ENCODE results near the gene MUC22.
"Not testable (repeated sequence)": the region's sequence is repeated elsewhere in the genome, so short reads cannot be mapped to it uniquely, and the experiment has no call there.

The MUC22 gene

GRCh38 chr6:30998785-30999184 lies 11.5 kb upstream of the MUC22 start:
- no peak for DNase-seq (ENCODE audit: low read depth in 2 of 2)

DNA sequence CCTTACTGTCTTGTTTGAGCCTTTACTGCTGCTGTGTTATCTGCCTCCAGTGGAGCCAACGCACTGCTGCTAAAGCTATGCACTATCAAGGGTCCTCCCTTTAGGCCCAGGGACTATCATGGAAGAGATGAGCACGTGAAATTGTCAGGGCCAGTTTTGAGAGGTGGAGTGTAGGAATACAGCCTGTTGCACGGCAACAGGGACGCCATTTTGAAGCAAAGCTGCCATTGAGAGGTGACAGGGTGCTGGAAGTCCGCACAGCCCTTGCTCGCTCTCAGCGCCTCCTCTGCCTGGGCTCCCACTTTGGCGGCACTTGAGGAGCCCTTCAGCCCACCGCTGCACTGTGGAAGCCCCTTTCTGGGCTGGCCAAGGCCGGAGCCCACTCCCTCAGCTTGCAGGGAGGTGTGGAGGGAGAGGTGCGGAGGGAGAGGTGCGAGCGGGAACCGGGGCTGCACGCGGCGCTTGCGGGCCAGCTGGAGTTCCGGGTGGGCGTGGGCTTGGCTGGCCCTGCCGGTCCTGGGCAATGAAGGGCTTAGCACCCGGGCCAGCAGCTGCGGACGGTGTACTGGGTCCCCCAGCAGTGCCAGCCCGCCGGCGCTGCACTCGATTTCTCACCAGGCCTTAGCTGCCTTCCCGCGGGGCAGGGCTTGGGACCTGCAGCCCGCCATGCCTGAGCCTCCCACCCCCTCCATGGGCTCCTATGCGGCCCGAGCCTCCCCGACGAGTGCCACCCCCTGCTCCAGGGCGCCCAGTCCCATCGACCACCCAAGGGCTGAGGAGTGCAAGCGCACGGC lies 10.0 kb upstream of the MUC22 start:
- DNase-seq (ENCODE audit: low read depth in 2 of 2): not testable (repeated sequence)

- DNase-seq (ENCODE audit: low read depth in 2 of 2): no peak
These were observed 8.9 kb upstream of the MUC22 start for GRCh38 chr6:31001281-31001888.

GRCh38 chr6:31002471-31002870 lies 7.8 kb upstream of the MUC22 start:
- no peak for DNase-seq (ENCODE audit: low read depth in 2 of 2)

GRCh38 chr6:31004794-31005193 lies 5.5 kb upstream of the MUC22 start:
- DNase-seq (ENCODE audit: low read depth in 2 of 2): no peak

- no peak for DNase-seq (ENCODE audit: low read depth in 2 of 2)
These were observed 4.8 kb upstream of the MUC22 start for GRCh38 chr6:31005249-31006020.

DNA sequence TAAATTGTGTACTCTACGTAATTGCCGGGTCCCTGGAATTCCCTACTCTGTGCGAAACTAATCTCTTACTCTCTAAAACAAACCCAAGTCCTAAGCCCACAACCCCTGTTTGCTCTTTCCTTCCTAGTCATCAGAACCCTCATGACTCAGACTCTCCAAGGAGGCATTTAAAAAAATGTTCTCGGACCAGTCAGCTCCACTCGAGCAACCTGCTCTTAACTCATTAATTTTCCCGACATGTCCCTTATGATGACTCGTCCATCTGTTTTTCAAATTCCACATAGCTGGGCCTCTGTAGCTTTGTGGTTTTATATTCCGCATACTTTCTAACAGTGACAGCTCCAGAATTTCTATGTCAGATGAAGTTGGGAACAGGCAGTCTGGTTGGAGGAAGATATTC lies 2.6 kb upstream of the MUC22 start:
- peak; percentile 68 to 69 for DNase-seq (ENCODE audit: low read depth in 2 of 2)

- DNase-seq (ENCODE audit: low read depth in 2 of 2): no peak
These were observed 2.1 kb upstream of the MUC22 start for GRCh38 chr6:31008165-31008564.

- no peak for DNase-seq (ENCODE audit: low read depth in 2 of 2)
These were observed 543 bp upstream of the MUC22 start for GRCh38 chr6:31009731-31010130.

DNA sequence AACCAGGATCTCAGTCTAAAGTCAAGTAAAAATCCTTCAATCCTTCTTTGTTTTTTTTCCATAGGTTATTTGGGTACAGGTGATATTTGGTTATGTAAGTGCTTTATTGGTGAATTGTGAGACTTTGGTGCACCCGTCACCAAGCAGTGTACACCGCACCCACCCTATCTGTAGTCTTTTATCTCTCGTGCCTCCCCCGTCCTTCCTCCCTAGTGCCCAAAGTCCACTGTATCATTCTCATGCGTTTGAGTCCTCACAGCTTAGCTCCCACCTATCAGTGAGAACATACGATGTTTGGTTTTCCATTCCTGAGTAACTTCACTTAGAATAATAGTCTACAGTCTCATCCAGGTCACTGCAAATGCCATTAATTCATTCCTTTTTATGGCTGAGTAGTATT lies 879 bp downstream of the MUC22 start:
- no peak for DNase-seq (ENCODE audit: low read depth in 2 of 2)

GRCh38 chr6:31016659-31017299 lies 6.5 kb downstream of the MUC22 start:
- no peak for DNase-seq (ENCODE audit: low read depth in 2 of 2)

DNA sequence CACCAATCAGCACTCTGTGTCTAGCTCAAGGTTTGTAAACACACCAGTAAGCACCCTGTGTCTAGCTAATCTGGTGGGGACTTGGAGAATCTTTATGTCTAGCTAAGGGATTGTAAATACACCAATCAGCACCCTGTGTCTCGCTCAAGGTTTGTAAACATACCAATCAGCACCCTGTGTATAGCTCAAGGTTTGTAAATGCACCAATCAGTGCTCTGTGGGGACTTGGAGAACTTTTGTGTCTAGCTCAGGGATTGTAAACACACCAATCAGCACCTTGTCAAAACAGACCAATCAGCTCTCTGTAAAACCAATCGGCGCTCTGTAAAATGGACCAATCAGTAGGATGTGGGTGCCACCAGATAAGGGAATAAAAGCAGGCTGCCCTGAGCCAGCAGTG lies 7.2 kb downstream of the MUC22 start:
- not testable (repeated sequence) for DNase-seq (ENCODE audit: low read depth in 2 of 2)

- no peak for DNase-seq (ENCODE audit: low read depth in 2 of 2)
These were observed 9.8 kb downstream of the MUC22 start for GRCh38 chr6:31020057-31020456.

DNA sequence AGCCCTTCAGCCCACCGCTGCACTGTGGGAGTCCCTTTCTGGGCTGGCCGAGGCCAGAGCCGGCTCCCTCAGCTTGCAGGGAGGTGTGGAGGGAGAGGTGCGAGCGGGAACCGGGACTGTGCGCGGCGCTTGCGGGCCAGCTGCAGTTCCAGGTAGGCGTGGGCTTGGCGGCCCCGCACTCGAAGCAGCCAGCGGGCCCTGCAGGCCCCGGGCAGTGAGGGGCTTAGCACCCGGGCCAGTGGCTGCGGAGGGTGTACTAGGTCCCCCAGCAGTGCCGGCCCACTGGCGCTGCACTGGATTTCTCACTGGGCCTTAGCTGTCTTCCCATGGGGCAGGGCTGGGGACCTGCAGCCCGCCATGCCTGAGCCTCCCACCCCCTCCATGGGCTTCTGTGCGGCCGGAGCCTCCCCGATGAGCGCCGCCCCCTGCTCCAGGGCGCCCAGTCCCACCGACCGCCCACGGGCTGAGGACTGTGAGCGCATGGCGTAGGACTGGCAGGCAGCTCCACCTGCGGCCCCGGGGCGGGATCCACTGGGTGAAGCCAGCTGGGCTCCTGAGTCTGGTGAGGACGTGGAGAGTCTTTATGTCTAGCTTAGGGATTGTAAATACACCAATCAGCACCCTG lies 10.5 kb downstream of the MUC22 start:
- DNase-seq (ENCODE audit: low read depth in 2 of 2): not testable (repeated sequence)

- not testable (repeated sequence) for DNase-seq (ENCODE audit: low read depth in 2 of 2)
These were observed 11.6 kb downstream of the MUC22 start for GRCh38 chr6:31021705-31022531.

- no peak for DNase-seq (ENCODE audit: low read depth in 2 of 2)
These were observed 15.3 kb downstream of the MUC22 start for GRCh38 chr6:31025595-31025994.

GRCh38 chr6:31031095-31031494 lies 20.8 kb downstream of the MUC22 start:
- DNase-seq (ENCODE audit: low read depth in 2 of 2): no peak

- no peak for DNase-seq (ENCODE audit: low read depth in 2 of 2)
These were observed 22.8 kb downstream of the MUC22 start for GRCh38 chr6:31033075-31033474.

DNA sequence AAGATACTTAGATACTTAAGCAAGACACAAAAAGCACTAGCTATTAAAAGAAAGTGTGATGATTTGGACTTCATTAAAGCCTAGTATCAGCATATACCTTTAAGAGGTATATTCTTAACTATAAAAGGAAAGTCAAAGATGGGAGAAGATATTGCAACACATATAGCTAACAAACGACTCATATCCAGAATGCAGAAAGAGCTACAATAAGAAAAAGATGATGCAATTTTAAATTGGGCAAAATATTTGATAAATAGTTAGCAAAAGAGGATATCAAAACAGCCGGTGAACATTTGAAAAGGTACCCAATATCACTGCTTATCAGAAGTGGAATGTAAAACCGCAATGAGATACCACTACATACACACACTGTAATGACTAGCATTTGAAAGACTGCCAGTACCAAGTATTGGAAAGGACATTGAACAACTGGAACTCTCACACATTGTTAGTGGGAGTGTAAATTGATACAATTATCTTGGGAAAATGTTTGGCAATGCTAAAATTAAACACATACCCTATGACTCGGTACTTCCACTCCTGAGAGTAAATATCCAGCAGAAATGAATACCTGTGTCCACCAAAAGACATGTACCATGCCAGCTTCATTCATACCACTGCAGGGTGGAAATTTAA lies 25.7 kb downstream of the MUC22 start:
- no peak for DNase-seq (ENCODE audit: low read depth in 2 of 2)

DNA sequence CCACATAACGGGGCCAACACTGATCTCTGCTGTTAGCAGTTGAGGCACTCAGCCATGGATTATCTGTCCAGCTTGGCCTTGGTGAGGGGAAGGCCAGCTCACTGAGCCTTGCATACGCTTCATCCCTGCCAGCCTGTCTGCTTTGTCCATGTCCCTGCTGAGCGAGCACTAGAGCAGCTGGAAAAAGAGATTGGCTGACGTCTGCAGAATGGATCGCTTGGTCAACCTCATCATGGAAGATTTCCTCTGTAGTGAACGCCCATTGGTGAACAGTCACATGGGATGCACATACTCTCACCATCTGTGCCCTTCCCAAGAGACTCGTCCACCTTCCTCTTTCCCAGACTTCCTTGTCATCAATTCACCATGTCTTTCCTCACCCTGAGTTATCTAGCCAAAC lies 26.9 kb downstream of the MUC22 start:
- DNase-seq (ENCODE audit: low read depth in 2 of 2): no peak
